HepG2 (cell line): Measurements from ENCODE around the gene MACROD2. TPM values are rescaled to one million over a fixed set of nuclear protein-coding genes. Genes with fewer than 3 reads are reported as not detected.

Experiments used
- ATAC-seq: fragments of 200-7000 bp; cut with Tn5 transposase; 3 replicates; pipeline ENCODE4 v1.9.1; 2020; ENCODE audit warnings: mild to moderate bottlenecking, moderate library complexity
- BruUV-seq: library from RNA; stranded (reverse); fragments of 400-500 nt; replicated peaks from 2 replicates; lab custom pipeline; 2021; lab: Mats Ljungman, UMichigan
- CTCF ChIA-PET: fragments of 300-600 bp; formaldehyde crosslinking; extraction: SDS; loops from one replicate; lab custom pipeline; 2021; ENCODE audit warnings: low total read pairs, inconsistent platforms, low intra/inter-chr PET ratio; lab: Yijun Ruan, JAX
- POLR2A ChIA-PET: fragments of 350-600 bp; sonication (Branson Sonifier 250); formaldehyde crosslinking; loops from one replicate; lab custom pipeline; 2020; ENCODE audit warnings: antibody characterized with exemption, inconsistent platforms; lab: Yijun Ruan, JAX
- DNase-seq: peaks from one replicate; pipeline ENCODE4 v3.0.0-alpha.2; 2015; ENCODE audit warnings: low spot score
- FAIRE-seq: peaks from 3 replicates; lab custom pipeline; 2011; peaks lifted over from hg19 to GRCh38; lab: Jason Lieb, UNC
- H2AFZ ChIP-seq: one replicate; pipeline ENCODE4 v1.6.1; 2011; ENCODE audit warnings: low read length, inconsistent platforms
- H3K27ac ChIP-seq: fragments of 300-600 bp; 3 replicates; pipeline ENCODE4 v1.8.0; 2011; ENCODE audit warnings: mixed run types, mild to moderate bottlenecking, mixed read lengths, low read length, inconsistent platforms; ENCODE audit not compliant: insufficient read depth; ENCODE audit errors: extremely low read length
- H3K27me3 ChIP-seq, 2 experiments: fragments of 200-600 bp in 1 of 2; 2 replicates in 1 of 2; 3 replicates in 1 of 2; pipeline versions ENCODE4 v1.6.0 to v1.8.0; 2011; ENCODE audit warnings: low read length in 2 of 2, mild to moderate bottlenecking in 2 of 2, moderate library complexity in 2 of 2, inconsistent platforms in 1 of 2; ENCODE audit not compliant: insufficient read depth in 2 of 2, control insufficient read depth in 1 of 2
- H3K36me3 ChIP-seq, 2 experiments: fragments of 200-600 bp in 1 of 2; replicated peaks in 1 of 2; 2 replicates in 1 of 2; 3 replicates in 1 of 2; pipeline versions ENCODE4 v1.5.1 to v1.8.0; 2011; ENCODE audit warnings: low read length in 2 of 2, inconsistent platforms in 1 of 2; ENCODE audit not compliant: insufficient read depth in 2 of 2, control insufficient read depth in 1 of 2
- H3K4me1 ChIP-seq: 2 replicates; pipeline ENCODE4 v1.5.1; 2012; ENCODE audit warnings: low read length, inconsistent platforms; ENCODE audit not compliant: insufficient read depth
- H3K4me2 ChIP-seq: 2 replicates; pipeline ENCODE4 v1.6.0; 2011; ENCODE audit warnings: low read depth, low read length, inconsistent platforms
- H3K4me3 ChIP-seq, 3 experiments: fragments of 200-600 bp in 1 of 3; sonication (generic), shearing (Covaris generic) in 1 of 3; replicated peaks in 1 of 3; 2 replicates each; pipeline ENCODE4 v1.5.1; 2011 to 2016; ENCODE audit warnings: low read length in 3 of 3, inconsistent platforms in 2 of 3, low read depth in 2 of 3, mild to moderate bottlenecking in 2 of 3, control low read depth in 1 of 3, mixed read lengths in 1 of 3; ENCODE audit not compliant: insufficient read depth in 1 of 3
- H3K79me2 ChIP-seq: one replicate; pipeline ENCODE4 v1.6.1; 2011; ENCODE audit warnings: low read length, inconsistent platforms; ENCODE audit not compliant: insufficient read depth
- H3K9ac ChIP-seq: 2 replicates; pipeline ENCODE4 v1.6.0; 2011; ENCODE audit warnings: mild to moderate bottlenecking, low read depth, low read length, inconsistent platforms; ENCODE audit not compliant: insufficient read depth
- H3K9me3 ChIP-seq: 2 replicates; pipeline ENCODE4 v1.5.1; 2012; ENCODE audit warnings: mild to moderate bottlenecking, low read length
- H4K20me1 ChIP-seq: 2 replicates; pipeline ENCODE4 v1.6.0; 2011; ENCODE audit warnings: inconsistent platforms, mild to moderate bottlenecking, low read length, moderate library complexity; ENCODE audit not compliant: insufficient read depth
- DMTF1 ChIP-seq: sonication (generic); formaldehyde crosslinking; IDR thresholded peaks from 2 replicates; pipeline ENCODE4 v1.4.0; 2020; ENCODE audit warnings: mild to moderate bottlenecking, missing genetic modification reagents
- GATA4 ChIP-seq: sonication (generic); IDR thresholded peaks from 2 replicates; pipeline ENCODE4 v1.6.1; 2016; ENCODE audit warnings: antibody characterized with exemption, low read depth, borderline replicate concordance
- GFI1 ChIP-seq: sonication (generic); formaldehyde crosslinking; IDR thresholded peaks from 2 replicates; pipeline ENCODE4 v1.5.0; 2020; ENCODE audit warnings: missing genetic modification reagents, mild to moderate bottlenecking, borderline replicate concordance
- HOXA9 ChIP-seq: sonication (generic); formaldehyde crosslinking; IDR thresholded peaks from 2 replicates; pipeline ENCODE4 v1.8.1; 2022; ENCODE audit warnings: missing genetic modification reagents, mild to moderate bottlenecking, moderate library complexity, borderline replicate concordance
- KLF6 ChIP-seq: IDR thresholded peaks from 2 replicates; pipeline ENCODE4 v1.8.0; 2016; ENCODE audit warnings: missing biosample characterization, missing genetic modification reagents
- PRDM4 ChIP-seq: sonication (generic); formaldehyde crosslinking; IDR thresholded peaks from 2 replicates; pipeline ENCODE4 v1.9.0; 2021; ENCODE audit warnings: missing genetic modification reagents, borderline replicate concordance
- PTBP1 ChIP-seq: fragments of 200-400 bp; formaldehyde crosslinking; IDR thresholded peaks from 2 replicates; pipeline ENCODE4 v1.6.1; 2018; ENCODE audit warnings: low read length, low read depth; ENCODE audit not compliant: poor library complexity, severe bottlenecking
- RCOR2 ChIP-seq: IDR thresholded peaks from 2 replicates; pipeline ENCODE4 v1.6.1; 2016; ENCODE audit warnings: missing biosample characterization, missing genetic modification reagents
- RFX1 ChIP-seq: fragments of 450-650 bp; IDR thresholded peaks from 2 replicates; pipeline ENCODE4 v1.6.1; 2017
- TOE1 ChIP-seq: sonication (generic); formaldehyde crosslinking; IDR thresholded peaks from 2 replicates; pipeline ENCODE4 v1.4.0; 2020; ENCODE audit warnings: mild to moderate bottlenecking, missing genetic modification reagents
- ZNF503 ChIP-seq: sonication (generic); formaldehyde crosslinking; IDR thresholded peaks from 2 replicates; pipeline ENCODE4 v1.4.0; 2020; ENCODE audit warnings: missing genetic modification reagents
- ZNF691 ChIP-seq: sonication (generic); formaldehyde crosslinking; IDR thresholded peaks from 2 replicates; pipeline ENCODE4 v1.4.0; 2020; ENCODE audit warnings: missing genetic modification reagents, low read depth, mild to moderate bottlenecking, borderline replicate concordance
- WGBS: methylation state at CpG from one replicate; pipeline ENCODE4 v1.1.6; 2017; ENCODE audit warnings: low lambda C conversion rate; 5-methylcytosine and 5-hydroxymethylcytosine counted together
- in situ Hi-C: cut with HindIII; loops from 2 replicates; pipeline ENCODE4 v1.10.0; 2017; ENCODE audit warnings: low pct_unique_long_range_greater_than_20kb; ENCODE audit not compliant: extremely low pct_ligation_motif_present
- intact Hi-C: fragments of 100-400 bp; cut with micrococcal nuclease; formaldehyde crosslinking; loops from one replicate; pipeline ENCODE4 v1.10.0; 2022; ENCODE audit not compliant: unreplicated experiment
- polyA plus RNA-seq, 8 experiments: library from polyadenylated mRNA; depleted of rRNA in 3 of 8; stranded (reverse) in 7 of 8; unstranded in 1 of 8; fragments of >200 nt; fragmentation: Illumina TruSeq in 4 of 8; extraction: Trizol in 4 of 8; gene quantifications; 2 replicates each; pipeline versions ENCODE4 v1.2.1 to v1.2.3, GENCODE V29; 2011 to 2016; ENCODE audit warnings: low read depth in 4 of 8, missing spikeins in 1 of 8, mixed read lengths in 1 of 8; ENCODE audit not compliant: insufficient read depth in 1 of 8
- total RNA-seq, 5 experiments: library from RNA; depleted of rRNA; stranded (reverse); fragments of >200 nt; fragmentation: Illumina TruSeq; extraction: Trizol; gene quantifications; 2 replicates each; pipeline ENCODE4 v1.2.3, GENCODE V29; 2016; ENCODE audit warnings: low read depth in 1 of 5

The MACROD2 gene
- total and polyA plus RNA-seq, 2 of the 13 experiments (the other 11 are each of a cell fraction or from before 2014, with no cell fraction given) = 0.13 to 0.51 TPM

- no peak overlapping the region for H3K9ac ChIP-seq
- POLR2A ChIA-PET = no interaction called here
- H3K27me3 ChIP-seq = no peaks in the 10 kb centered on the region
- CTCF ChIA-PET = no interaction called here
- H3K36me3 ChIP-seq = no peaks in the 10 kb centered on the region
- H3K79me2 ChIP-seq = no peaks in the 10 kb centered on the region
- peak; percentile 82 for DNase-seq
- ATAC-seq = peak; percentile 93
- H3K4me3 ChIP-seq = no peak overlapping the region; a peak in 1 of 6 replicates
- H2AFZ ChIP-seq = no peak overlapping the region
- WGBS = 2% methylated on average over 4 of the region's 4 CpGs
- peak overlapping the region; percentile 36 for H3K4me2 ChIP-seq
- no TSS peak for BruUV-seq
- H4K20me1 ChIP-seq = no peaks in the 10 kb centered on the region
- in situ Hi-C loops = no loop called here
- peaks cover 23% of the 10 kb centered on the region; the same call in 1 of the 2 replicates for H3K9me3 ChIP-seq
- peaks cover 31% of the 10 kb centered on the region for H3K4me1 ChIP-seq
- no peak overlapping the region for H3K27ac ChIP-seq
- peak; percentile 81 for FAIRE-seq
- intact Hi-C loops = loop anchor here (5.0 kb wide), 1 partner anchor 377 kb away; no protein-coding TSS in a partner anchor
- TF ChIP-seq ZNF691 (CRISPR knock-in tag) (peak; percentile 41; the same call in 1 of the 2 replicates), HOXA9 (no peak), ZNF503 (CRISPR knock-in tag) (no peak), PTBP1 (no peak), GFI1 (CRISPR knock-in tag) (peak; percentile 67; the same call in 1 of the 2 replicates), DMTF1 (CRISPR knock-in tag) (no peak), PRDM4 (no peak), TOE1 (CRISPR knock-in tag) (no peak), RCOR2 (CRISPR knock-in tag) (peak; percentile 41; the same call in 1 of the 2 replicates), KLF6 (no peak), GATA4 (peak; percentile 37; the same call in 1 of the 2 replicates), RFX1 (no peak)
Observed at GRCh38 chr20:16100767-16101166, 2105.5 kb downstream of the MACROD2 start.
